Activated naive CD8-positive, alpha-beta T cell treated with anti-CD3 and anti-CD28 coated beads, Interleukin-2, amount 50 U/mL, for 24 hours (primary cell): ENCODE measurements around the gene VDR.

Source experiments
- ATAC-seq: fragments of 150-1000 bp; cut with Tn5 transposase; one replicate; pipeline ENCODE4 v1.10.0; 2021
- DNase-seq: peaks from one replicate; pipeline ENCODE4 v3.0.0; 2021
- H3K27ac Mint-ChIP-seq: one replicate; pipeline ENCODE4 v1.8.0; 2021; ENCODE audit warnings: mild to moderate bottlenecking, mixed read lengths
- H3K27me3 Mint-ChIP-seq: one replicate; pipeline ENCODE4 v1.8.0; 2021; ENCODE audit warnings: mixed read lengths
- H3K36me3 Mint-ChIP-seq: one replicate; pipeline ENCODE4 v1.8.0; 2021; ENCODE audit warnings: low read depth, mixed read lengths
- H3K4me1 Mint-ChIP-seq: one replicate; pipeline ENCODE4 v1.8.0; 2021; ENCODE audit warnings: mixed read lengths
- H3K4me3 Mint-ChIP-seq: one replicate; pipeline ENCODE4 v1.8.0; 2021; ENCODE audit warnings: mild to moderate bottlenecking, moderate library complexity, mixed read lengths
- H3K9me3 Mint-ChIP-seq: one replicate; pipeline ENCODE4 v1.8.0; 2021; ENCODE audit warnings: mixed read lengths

Gene VDR

DNA sequence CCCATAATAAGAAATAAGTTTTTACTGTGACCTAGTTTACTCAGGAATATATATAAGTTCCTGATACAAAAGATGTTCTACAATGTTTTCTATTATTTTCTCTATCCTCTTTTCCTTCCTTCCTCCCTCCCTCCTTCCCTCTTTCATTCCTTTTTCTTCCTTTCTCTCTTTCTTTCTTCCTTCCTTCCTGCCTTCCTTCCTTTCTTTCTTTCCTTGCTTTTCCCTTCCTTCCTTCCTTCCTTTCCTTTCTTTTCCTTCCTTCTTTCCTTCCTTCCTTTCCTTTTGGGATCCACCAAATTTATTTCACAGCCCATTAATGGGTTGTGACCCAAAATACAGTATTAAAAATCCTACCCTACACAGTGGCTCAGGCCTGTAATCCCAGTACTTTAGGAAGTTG lies 3.9 kb upstream of the VDR start:
- H3K27me3 Mint-ChIP-seq = peaks cover 28% of the 10 kb centered on the region
- H3K36me3 Mint-ChIP-seq = peaks cover under 1% of the 10 kb centered on the region
- DNase-seq (no peak), ATAC-seq (no peak)
- H3K9me3 Mint-ChIP-seq = no peaks in the 10 kb centered on the region
- no peak overlapping the region for H3K27ac Mint-ChIP-seq
- peaks cover 9% of the 10 kb centered on the region for H3K4me1 Mint-ChIP-seq
- no peak overlapping the region for H3K4me3 Mint-ChIP-seq

DNA sequence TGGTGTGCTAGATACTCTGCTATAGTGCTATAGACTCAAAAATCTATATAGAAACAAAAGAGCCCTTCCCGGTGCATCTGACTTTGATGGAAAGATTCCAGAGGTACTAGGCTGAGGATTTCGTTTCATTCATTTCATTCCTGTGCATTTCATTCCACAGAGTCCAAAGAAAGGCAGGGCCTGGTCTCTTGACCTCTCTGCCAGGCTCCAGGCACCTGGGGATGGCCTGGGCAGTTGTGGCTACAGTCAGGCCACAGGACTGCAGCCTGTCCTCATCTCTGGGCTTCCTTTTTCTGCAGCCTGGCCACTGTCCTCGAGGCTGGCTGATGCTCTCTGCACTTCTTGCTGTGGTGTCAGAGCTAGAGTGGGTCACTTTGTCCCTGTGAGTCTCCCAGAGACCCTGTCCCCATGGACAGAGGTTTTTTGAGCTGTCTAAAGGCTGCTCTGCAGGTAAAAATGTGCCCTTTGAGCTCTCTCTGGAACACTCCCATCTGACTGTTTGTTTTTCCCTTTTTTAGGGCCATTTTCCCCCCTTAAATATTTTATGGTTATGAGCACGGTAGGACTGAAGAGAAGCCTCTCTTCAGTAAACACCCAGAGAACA lies 3.2 kb upstream of the VDR start:
- no peaks in the 10 kb centered on the region for H3K9me3 Mint-ChIP-seq

GRCh38 chr12:47903927-47904712 lies 674 bp downstream of the VDR start:
- ATAC-seq (peak; percentile 80), DNase-seq (peak; percentile 73)
- Mint-ChIP-seq H3K27ac (peak overlapping the region; percentile 92), H3K36me3 (peaks cover 33% of the 10 kb centered on the region), H3K4me3 (peak overlapping the region; percentile 99), H3K4me1 (peaks cover 51% of the 10 kb centered on the region), H3K9me3 (no peaks in the 10 kb centered on the region), H3K27me3 (peaks cover 21% of the 10 kb centered on the region)

More for the DNA sequence above, 3.2 kb upstream of the VDR start:
- DNase-seq (no peak), ATAC-seq (no peak)
- H3K4me1 Mint-ChIP-seq = peaks cover 17% of the 10 kb centered on the region
- H3K4me3 Mint-ChIP-seq = no peak overlapping the region
- H3K36me3 Mint-ChIP-seq = peaks cover 7% of the 10 kb centered on the region
- peaks cover 24% of the 10 kb centered on the region for H3K27me3 Mint-ChIP-seq
- no peak overlapping the region for H3K27ac Mint-ChIP-seq

DNA sequence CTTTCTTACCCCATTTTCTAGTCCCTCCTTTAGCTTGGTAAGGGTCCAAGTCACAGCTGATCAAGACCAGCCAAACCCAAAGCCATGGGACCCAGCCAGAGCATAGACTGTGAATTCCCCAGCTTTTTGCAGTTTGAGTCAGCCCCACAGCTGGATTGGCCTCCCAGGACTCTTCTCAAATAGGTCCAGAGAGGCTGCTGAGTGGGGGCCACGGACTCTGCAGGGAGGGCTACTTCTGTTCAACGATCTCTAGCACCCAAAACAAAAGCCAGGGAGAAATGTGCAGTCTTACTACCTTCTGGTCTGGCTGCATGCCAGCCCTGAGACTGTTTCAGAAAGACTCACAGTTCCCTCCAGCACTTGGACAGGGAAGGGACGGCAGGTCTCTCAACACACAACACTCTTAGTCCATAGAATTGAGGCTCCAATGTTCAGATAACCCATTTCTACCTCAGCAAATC lies 1.6 kb downstream of the VDR start:
- H3K4me1 Mint-ChIP-seq = peaks cover 54% of the 10 kb centered on the region
- H3K4me3 Mint-ChIP-seq = peak overlapping the region; percentile 99
- no peak for ATAC-seq

DNA sequence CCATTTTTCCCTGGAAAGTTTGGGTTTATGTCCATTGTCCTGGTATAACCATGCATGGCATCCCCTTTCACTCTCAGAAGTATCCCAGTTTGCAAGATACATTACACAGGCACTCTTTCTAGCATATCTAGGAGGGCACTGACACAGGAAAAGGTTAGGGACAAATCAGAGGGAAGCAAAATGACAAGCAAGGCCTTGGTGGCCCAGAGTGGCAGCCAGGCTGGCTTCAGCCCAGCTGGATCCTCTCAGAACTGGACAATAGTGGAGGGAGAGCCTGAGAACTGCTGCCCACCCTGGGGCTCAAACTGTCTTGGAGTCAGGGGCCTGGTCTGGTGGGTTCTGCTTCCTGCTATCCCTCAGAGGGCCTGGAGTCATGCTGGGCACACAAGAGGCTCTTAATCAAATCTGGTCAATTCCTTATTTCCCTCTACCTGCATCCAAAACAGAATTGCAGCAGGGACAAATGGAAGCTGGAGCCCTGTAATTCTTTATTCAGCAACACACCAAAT lies 2.6 kb downstream of the VDR start:
- Mint-ChIP-seq H3K27me3 (peaks cover 13% of the 10 kb centered on the region), H3K27ac (no peak overlapping the region), H3K4me3 (peak overlapping the region; percentile 99), H3K9me3 (no peaks in the 10 kb centered on the region), H3K36me3 (peaks cover 48% of the 10 kb centered on the region), H3K4me1 (peaks cover 57% of the 10 kb centered on the region)
- DNase-seq (no peak), ATAC-seq (no peak)

More for the DNA sequence above, 1.6 kb downstream of the VDR start:
- peaks cover 17% of the 10 kb centered on the region for H3K27me3 Mint-ChIP-seq
- H3K27ac Mint-ChIP-seq = peak overlapping the region; percentile 92
- H3K9me3 Mint-ChIP-seq = no peaks in the 10 kb centered on the region
- peaks cover 40% of the 10 kb centered on the region for H3K36me3 Mint-ChIP-seq
- peak; percentile 23 for DNase-seq

GRCh38 chr12:47901718-47902093 lies 3.1 kb downstream of the VDR start:
- H3K27me3 Mint-ChIP-seq = peaks cover 8% of the 10 kb centered on the region
- ATAC-seq (no peak), DNase-seq (no peak)
- peaks cover 61% of the 10 kb centered on the region for H3K4me1 Mint-ChIP-seq
- no peaks in the 10 kb centered on the region for H3K9me3 Mint-ChIP-seq
- H3K27ac Mint-ChIP-seq = no peak overlapping the region
- H3K36me3 Mint-ChIP-seq = peaks cover 52% of the 10 kb centered on the region
- H3K4me3 Mint-ChIP-seq = peak overlapping the region; percentile 99

DNA sequence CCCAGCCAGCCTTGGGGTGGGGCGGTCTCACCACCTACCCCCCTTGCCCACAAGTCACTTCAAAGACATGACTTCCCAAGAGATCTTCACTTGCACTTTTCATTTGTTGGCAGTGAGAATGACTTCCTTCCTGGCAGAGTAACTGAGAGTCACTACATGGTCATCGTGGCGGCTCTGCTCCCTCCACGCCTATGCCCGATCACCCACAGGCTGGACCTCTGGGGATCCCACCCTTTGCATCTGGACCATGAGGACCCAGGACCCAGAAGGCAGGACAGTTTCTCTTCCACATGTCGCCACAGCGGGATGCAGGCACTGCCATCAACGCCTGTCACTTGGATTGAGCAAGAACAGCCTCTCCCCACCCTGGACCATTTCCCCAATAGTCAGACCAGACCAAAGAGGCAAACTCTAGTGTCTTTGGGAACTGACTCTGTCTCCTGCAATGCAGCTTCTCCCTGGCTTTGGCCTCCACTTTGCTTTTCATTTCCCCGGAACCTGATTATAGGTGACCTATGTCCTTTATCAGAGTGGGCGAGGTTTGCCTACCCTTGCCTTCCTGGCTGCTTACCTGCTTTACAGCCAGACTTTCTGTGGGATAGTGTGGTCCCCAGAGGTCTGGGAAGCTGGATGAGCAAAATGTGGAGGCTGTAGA lies 3.6 kb downstream of the VDR start:
- no peak for ATAC-seq
- no peak overlapping the region for H3K27ac Mint-ChIP-seq
- no peak for DNase-seq
- H3K4me3 Mint-ChIP-seq = peak overlapping the region; percentile 36
- peaks cover 64% of the 10 kb centered on the region for H3K4me1 Mint-ChIP-seq
- H3K9me3 Mint-ChIP-seq = no peaks in the 10 kb centered on the region
- peaks cover 5% of the 10 kb centered on the region for H3K27me3 Mint-ChIP-seq
- peaks cover 56% of the 10 kb centered on the region for H3K36me3 Mint-ChIP-seq

DNA sequence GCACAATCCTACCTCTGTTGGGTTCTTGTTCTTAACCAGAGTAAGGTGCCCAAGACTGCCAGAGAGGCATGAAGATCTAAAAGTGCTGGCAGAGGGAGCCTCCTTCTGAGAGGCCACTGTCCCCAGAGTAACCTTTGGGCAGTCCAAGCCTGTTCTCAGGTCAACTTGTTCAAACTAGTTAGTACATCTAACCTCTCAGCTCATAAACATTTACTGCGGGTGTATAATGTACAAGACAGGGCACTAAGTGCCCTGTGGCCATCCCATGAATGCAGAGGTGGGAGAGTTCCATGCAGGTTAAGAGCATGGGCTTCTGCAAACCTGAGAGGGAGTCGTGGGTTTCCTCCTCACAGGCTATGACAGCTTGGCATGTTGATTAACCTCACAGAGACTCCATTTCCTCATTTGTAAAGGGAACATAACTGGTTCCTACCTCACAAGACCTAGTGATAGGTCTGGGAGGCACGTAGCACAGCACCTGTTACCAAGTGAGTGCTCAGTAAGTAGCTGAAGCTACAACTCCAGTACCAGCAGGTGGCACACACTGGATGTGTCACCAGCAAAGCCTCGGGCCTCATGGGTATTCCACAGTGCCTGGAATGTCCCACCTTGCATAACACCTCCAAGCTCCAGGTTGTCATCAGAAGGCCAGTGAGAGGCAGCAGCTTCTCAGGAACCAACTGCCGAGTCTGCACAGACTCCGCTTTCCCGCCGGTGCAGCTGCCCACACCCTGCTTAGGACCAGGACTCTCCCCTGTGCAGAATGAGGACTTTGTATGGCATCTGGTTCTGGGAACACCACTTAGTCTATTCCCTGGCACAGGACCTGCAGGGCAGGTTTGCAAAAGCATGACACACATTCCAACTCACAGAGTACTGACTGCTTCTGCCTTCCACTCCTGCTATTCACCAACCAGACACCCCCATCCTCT lies 4.4 kb downstream of the VDR start:
- Mint-ChIP-seq H3K4me3 (peak overlapping the region; percentile 36), H3K4me1 (peaks cover 65% of the 10 kb centered on the region), H3K27ac (no peak overlapping the region), H3K27me3 (no peaks in the 10 kb centered on the region), H3K9me3 (no peaks in the 10 kb centered on the region), H3K36me3 (peaks cover 61% of the 10 kb centered on the region)
- DNase-seq (no peak), ATAC-seq (no peak)

DNA sequence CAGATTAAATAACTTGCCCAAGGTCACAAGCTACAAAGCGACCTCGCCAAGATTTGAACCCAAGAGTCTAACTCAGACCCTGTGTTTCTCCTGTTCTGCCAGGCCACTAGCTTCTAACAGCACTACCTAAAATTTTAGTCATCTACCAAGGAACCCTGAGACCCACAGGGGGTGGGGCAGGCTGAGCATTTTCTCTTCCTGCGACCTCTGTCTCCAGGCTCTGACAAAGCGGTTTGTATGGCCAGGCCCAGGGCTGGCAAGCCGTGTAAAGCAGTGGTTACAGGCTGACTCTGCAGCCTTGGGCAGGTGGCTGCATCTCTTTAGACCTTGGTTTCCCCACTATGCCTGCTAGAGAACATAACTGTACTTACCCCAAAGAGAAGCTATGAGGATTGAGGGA lies 5.3 kb downstream of the VDR start:
- Mint-ChIP-seq H3K4me1 (peaks cover 72% of the 10 kb centered on the region), H3K4me3 (no peak overlapping the region), H3K27me3 (no peaks in the 10 kb centered on the region), H3K9me3 (no peaks in the 10 kb centered on the region), H3K27ac (no peak overlapping the region), H3K36me3 (peaks cover 65% of the 10 kb centered on the region)
- DNase-seq = no peak
- no peak for ATAC-seq

DNA sequence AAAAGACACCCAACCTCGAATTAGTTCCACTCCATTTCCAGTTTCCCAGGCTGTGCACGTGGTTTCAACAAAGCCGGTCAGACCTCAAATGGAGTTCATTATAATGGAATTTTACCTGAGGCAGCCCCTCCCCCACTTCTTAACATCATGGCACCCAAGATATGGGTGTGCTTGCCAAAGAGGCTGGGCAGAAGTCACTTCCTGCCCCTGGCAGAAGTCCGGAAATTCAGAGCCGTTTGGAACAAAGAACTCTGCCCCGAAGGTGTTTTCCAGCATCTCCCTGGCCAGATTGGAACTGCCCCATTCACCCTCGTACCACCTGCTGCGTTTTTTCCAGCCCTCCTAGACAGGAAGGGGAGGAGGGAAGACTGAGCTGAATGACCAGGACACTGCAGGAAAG lies 8.2 kb downstream of the VDR start:
- peaks cover 77% of the 10 kb centered on the region for H3K36me3 Mint-ChIP-seq
- ATAC-seq (no peak), DNase-seq (no peak)
- no peak overlapping the region for H3K4me3 Mint-ChIP-seq
- no peak overlapping the region for H3K27ac Mint-ChIP-seq
- no peaks in the 10 kb centered on the region for H3K9me3 Mint-ChIP-seq
- H3K27me3 Mint-ChIP-seq = no peaks in the 10 kb centered on the region
- peaks cover 72% of the 10 kb centered on the region for H3K4me1 Mint-ChIP-seq

GRCh38 chr12:47896022-47896421 lies 8.8 kb downstream of the VDR start:
- no peak for DNase-seq
- H3K4me1 Mint-ChIP-seq = peaks cover 72% of the 10 kb centered on the region

DNA sequence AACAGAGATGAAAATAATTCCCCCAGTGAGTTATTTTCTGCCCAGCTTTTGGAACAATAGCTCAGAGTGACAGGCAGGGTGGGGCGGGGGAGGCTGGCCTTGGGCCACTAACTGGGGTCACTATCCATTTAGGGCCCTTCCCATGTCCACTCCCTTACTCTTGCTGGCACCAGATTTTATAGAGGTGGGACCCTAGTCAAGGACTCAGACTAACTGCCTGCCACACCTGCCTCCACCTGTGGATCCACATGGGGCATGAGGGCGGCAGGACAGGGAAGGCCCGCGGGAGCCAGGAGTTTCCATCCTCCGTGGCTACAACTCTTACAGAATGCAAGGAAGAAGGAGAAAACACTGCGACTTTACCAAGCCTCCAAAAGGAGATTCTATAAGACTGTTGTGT lies 10.1 kb downstream of the VDR start:
- Mint-ChIP-seq H3K4me3 (no peak overlapping the region), H3K36me3 (peaks cover 68% of the 10 kb centered on the region), H3K9me3 (no peaks in the 10 kb centered on the region), H3K27me3 (no peaks in the 10 kb centered on the region), H3K27ac (no peak overlapping the region), H3K4me1 (peaks cover 68% of the 10 kb centered on the region)
- DNase-seq (no peak), ATAC-seq (no peak)

More at GRCh38 chr12:47896022-47896421, 8.8 kb downstream of the VDR start:
- H3K9me3 Mint-ChIP-seq = no peaks in the 10 kb centered on the region
- no peak overlapping the region for H3K4me3 Mint-ChIP-seq
- H3K27me3 Mint-ChIP-seq = no peaks in the 10 kb centered on the region
- peaks cover 71% of the 10 kb centered on the region for H3K36me3 Mint-ChIP-seq
- ATAC-seq = no peak
- H3K27ac Mint-ChIP-seq = no peak overlapping the region

- H3K4me3 Mint-ChIP-seq = no peak overlapping the region
- H3K27ac Mint-ChIP-seq = no peak overlapping the region
- no peaks in the 10 kb centered on the region for H3K9me3 Mint-ChIP-seq
- peaks cover 67% of the 10 kb centered on the region for H3K36me3 Mint-ChIP-seq
- no peaks in the 10 kb centered on the region for H3K27me3 Mint-ChIP-seq
- DNase-seq = no peak
- peak; percentile 27 for ATAC-seq
- peaks cover 69% of the 10 kb centered on the region for H3K4me1 Mint-ChIP-seq
Measured at GRCh38 chr12:47894068-47894467, 10.7 kb downstream of the VDR start.

GRCh38 chr12:47892819-47893218 lies 12.0 kb downstream of the VDR start:
- H3K4me3 Mint-ChIP-seq = no peak overlapping the region
- ATAC-seq = no peak
- peaks cover 65% of the 10 kb centered on the region for H3K36me3 Mint-ChIP-seq
- peak overlapping the region; percentile 17 for H3K27ac Mint-ChIP-seq
- peaks cover 78% of the 10 kb centered on the region for H3K4me1 Mint-ChIP-seq
- DNase-seq = no peak
- no peaks in the 10 kb centered on the region for H3K9me3 Mint-ChIP-seq
- no peaks in the 10 kb centered on the region for H3K27me3 Mint-ChIP-seq
